SU-DHL-6 (cell line): ENCODE data around the gene SUN1.

ENCODE experiments used
- H2AFZ ChIP-seq: fragments of 200-600 bp; sonication (generic); 2 replicates; pipeline ENCODE4 v1.6.1; 2014; ENCODE audit warnings: low read depth, mild to moderate bottlenecking, moderate library complexity, mixed read lengths, antibody characterized with exemption, low read length; ENCODE audit not compliant: severe bottlenecking
- H3F3A ChIP-seq: fragments of 200-600 bp; shearing (Covaris generic); 2 replicates; pipeline ENCODE4 v1.6.0; 2016; ENCODE audit warnings: antibody characterized with exemption, mild to moderate bottlenecking; ENCODE audit not compliant: insufficient read depth
- H3K27ac ChIP-seq: fragments of 200-600 bp; sonication (generic); 2 replicates; pipeline ENCODE4 v1.5.1; 2016; ENCODE audit warnings: low read depth, mild to moderate bottlenecking, low read length, moderate library complexity, mixed read lengths
- H3K27me3 ChIP-seq: fragments of 200-600 bp; sonication (generic), shearing (Covaris generic); 2 replicates; pipeline ENCODE4 v1.6.0; 2014; ENCODE audit warnings: mild to moderate bottlenecking, low read length
- H3K36me3 ChIP-seq: fragments of 200-600 bp; sonication (generic); 2 replicates; pipeline ENCODE4 v1.6.1; 2014; ENCODE audit warnings: mild to moderate bottlenecking, low read length, mixed read lengths
- H3K4me2 ChIP-seq: fragments of 300-600, 200-600 bp; shearing (Covaris generic), sonication (generic); 2 replicates; pipeline ENCODE4 v1.6.0; 2014; ENCODE audit warnings: low read length, low read depth, mild to moderate bottlenecking; ENCODE audit not compliant: poor library complexity, severe bottlenecking
- H3K4me3 ChIP-seq: fragments of 200-600 bp; sonication (generic); 2 replicates; pipeline ENCODE4 v1.5.1; 2014; ENCODE audit warnings: antibody characterized with exemption, low read length, mild to moderate bottlenecking, mixed read lengths; ENCODE audit not compliant: insufficient read depth, poor library complexity, severe bottlenecking
- H3K79me2 ChIP-seq: fragments of 200-600 bp; sonication (generic); 2 replicates; pipeline ENCODE4 v1.6.1; 2014; ENCODE audit warnings: mild to moderate bottlenecking, low read length, moderate library complexity; ENCODE audit not compliant: insufficient read depth
- H3K9ac ChIP-seq: fragments of 200-600 bp; sonication (generic); 2 replicates; pipeline ENCODE4 v1.7.0; 2014; ENCODE audit warnings: mild to moderate bottlenecking, low read length
- H3K9me2 ChIP-seq: fragments of 200-600 bp; sonication (generic); replicated peaks from 2 replicates; pipeline ENCODE4 v1.6.1; 2014; ENCODE audit warnings: low read length; ENCODE audit not compliant: insufficient read depth
- H3K9me3 ChIP-seq: fragments of 200-600 bp; sonication (generic); 2 replicates; pipeline ENCODE4 v1.6.1; 2014; ENCODE audit warnings: low read length, mixed read lengths; ENCODE audit not compliant: insufficient read depth
- H4K20me1 ChIP-seq: fragments of 200-600 bp; sonication (generic); 2 replicates; pipeline ENCODE4 v1.6.1; 2014; ENCODE audit warnings: low read depth, mild to moderate bottlenecking, antibody characterized with exemption, low read length, moderate library complexity, mixed read lengths
- EZH2phosphoT487 ChIP-seq: fragments of 200-600 bp; sonication (generic), shearing (Covaris generic); conservative IDR thresholded peaks from 2 replicates; pipeline ENCODE4 v1.6.1; 2018; ENCODE audit warnings: mild to moderate bottlenecking, antibody characterized with exemption, low read length, moderate library complexity, mixed read lengths
- TF ChIP-seq, protein P1 (sequence below): fragments of 200-600 bp; sonication (generic); IDR thresholded peaks from one replicate; pipeline ENCODE4 v1.5.1; 2017; ENCODE audit warnings: antibody characterized with exemption, mild to moderate bottlenecking, low read length, moderate library complexity; ENCODE audit not compliant: insufficient read depth, poor library complexity, severe bottlenecking

The SUN1 gene

DNA sequence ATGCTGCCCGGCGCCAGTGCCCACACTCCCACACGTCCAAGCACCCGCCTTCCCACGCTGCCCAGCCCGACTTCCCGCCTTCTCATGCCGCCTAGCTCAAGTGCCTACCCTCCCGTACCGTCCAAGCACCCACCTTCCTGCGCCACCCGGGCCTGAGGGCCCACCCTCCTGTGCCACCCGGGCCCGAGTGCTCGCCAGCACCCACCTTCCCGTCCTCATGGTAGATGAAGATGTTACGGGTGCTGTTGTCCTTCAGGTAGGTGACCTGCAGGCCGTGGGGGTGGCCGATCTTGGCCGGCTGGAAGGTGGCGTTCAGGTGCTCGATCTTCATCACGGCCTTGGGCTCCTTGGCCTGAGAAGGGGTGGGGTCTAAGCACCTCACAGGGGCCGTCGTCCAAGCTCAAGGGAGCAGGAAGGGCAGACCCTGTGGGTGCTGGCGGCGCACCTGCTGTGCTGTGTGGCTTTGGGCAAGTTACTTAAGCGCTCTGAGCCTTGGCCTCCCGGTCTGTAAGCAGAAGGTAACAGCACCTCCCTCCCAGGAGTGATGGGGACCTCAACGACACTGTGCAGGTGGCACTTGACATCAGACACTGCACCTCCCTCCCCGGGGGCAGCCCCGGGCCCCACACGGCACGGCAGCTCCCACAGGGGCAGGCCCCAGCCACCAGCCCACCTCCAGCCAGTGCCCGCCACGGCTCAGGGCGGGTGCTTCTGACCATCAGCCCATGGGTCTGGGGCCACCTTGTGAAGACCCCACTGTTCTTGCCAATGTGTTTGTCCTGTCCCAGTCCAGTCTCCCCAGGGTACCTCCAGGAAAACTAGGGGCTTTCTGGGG lies 71.9 kb downstream of the SUN1 start:
- Histone ChIP-seq H3K27me3 (no peaks in the 10 kb centered on the region), H2AFZ (no peak overlapping the region), H3K27ac (no peak overlapping the region), H3K4me3 (no peak overlapping the region), H4K20me1 (no peaks in the 10 kb centered on the region), H3K36me3 (no peaks in the 10 kb centered on the region), H3K79me2 (no peaks in the 10 kb centered on the region), H3K4me2 (no peak overlapping the region), H3K9me2 (no peaks in the 10 kb centered on the region), H3K9ac (no peak overlapping the region), H3K9me3 (no peaks in the 10 kb centered on the region), H3F3A (no peaks in the 10 kb centered on the region)
- TF ChIP-seq, protein P1, sequence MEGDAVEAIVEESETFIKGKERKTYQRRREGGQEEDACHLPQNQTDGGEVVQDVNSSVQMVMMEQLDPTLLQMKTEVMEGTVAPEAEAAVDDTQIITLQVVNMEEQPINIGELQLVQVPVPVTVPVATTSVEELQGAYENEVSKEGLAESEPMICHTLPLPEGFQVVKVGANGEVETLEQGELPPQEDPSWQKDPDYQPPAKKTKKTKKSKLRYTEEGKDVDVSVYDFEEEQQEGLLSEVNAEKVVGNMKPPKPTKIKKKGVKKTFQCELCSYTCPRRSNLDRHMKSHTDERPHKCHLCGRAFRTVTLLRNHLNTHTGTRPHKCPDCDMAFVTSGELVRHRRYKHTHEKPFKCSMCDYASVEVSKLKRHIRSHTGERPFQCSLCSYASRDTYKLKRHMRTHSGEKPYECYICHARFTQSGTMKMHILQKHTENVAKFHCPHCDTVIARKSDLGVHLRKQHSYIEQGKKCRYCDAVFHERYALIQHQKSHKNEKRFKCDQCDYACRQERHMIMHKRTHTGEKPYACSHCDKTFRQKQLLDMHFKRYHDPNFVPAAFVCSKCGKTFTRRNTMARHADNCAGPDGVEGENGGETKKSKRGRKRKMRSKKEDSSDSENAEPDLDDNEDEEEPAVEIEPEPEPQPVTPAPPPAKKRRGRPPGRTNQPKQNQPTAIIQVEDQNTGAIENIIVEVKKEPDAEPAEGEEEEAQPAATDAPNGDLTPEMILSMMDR, result no peak
- no peak for TF ChIP-seq EZH2phosphoT487

DNA sequence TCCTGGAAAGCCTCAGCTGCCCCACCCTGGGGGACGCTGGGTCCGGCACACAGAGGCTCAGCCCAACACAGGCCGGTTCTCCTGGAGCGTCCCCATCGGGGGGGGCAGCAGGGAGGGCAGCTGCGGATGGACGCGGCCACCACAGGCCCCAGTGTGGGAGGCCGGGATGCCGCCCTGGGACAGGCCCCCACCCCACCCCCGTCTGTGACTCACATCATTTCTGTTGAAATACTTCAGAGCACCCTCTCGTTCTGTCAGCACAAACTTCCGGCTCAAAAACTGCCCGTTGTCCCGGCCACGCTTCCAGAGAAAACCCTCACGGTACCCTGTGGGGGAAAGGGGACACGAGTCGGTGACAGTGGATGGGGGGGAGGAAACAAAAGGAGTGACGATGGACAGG lies 72.6 kb downstream of the SUN1 start:
- no peak overlapping the region for H3K4me2 ChIP-seq
- H3K27ac ChIP-seq, result no peak overlapping the region
- no peak overlapping the region for H3K4me3 ChIP-seq
- no peaks in the 10 kb centered on the region for H3K79me2 ChIP-seq
- no peaks in the 10 kb centered on the region for H3K9me3 ChIP-seq
- no peak for TF ChIP-seq EZH2phosphoT487
- TF ChIP-seq, protein P1, result no peak
- H3K9ac ChIP-seq, result no peak overlapping the region
- no peak overlapping the region for H2AFZ ChIP-seq
- H3K27me3 ChIP-seq, result no peaks in the 10 kb centered on the region
- H4K20me1 ChIP-seq, result no peaks in the 10 kb centered on the region
- no peaks in the 10 kb centered on the region for H3K9me2 ChIP-seq
- H3F3A ChIP-seq, result no peaks in the 10 kb centered on the region
- no peaks in the 10 kb centered on the region for H3K36me3 ChIP-seq

DNA sequence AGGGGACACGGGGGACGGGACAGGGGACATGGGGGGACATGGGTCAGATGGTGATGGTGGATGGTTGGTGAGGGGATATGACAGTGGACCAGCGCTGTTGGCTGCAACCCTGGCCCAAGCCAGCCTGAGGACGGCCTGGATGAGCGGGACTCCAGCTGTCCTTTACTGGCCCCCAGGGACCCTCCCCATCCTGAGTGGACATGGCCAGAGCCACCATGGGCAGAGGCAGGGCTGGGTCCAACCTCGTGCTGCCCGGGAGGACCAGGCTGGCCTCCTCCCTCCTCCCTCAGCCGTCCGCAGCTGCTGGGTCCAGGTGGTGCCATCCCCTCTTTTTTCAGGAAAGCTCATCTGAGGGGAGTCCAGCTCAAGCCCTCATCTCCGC lies 74.5 kb downstream of the SUN1 start:
- Histone ChIP-seq H3F3A (no peaks in the 10 kb centered on the region), H3K4me2 (no peak overlapping the region), H3K4me3 (no peak overlapping the region), H3K9me2 (no peaks in the 10 kb centered on the region), H3K79me2 (no peaks in the 10 kb centered on the region), H3K27me3 (no peaks in the 10 kb centered on the region), H3K9me3 (no peaks in the 10 kb centered on the region), H3K36me3 (no peaks in the 10 kb centered on the region), H2AFZ (no peak overlapping the region), H3K9ac (no peak overlapping the region), H4K20me1 (no peaks in the 10 kb centered on the region), H3K27ac (no peak overlapping the region)
- TF ChIP-seq EZH2phosphoT487, result no peak
- TF ChIP-seq, protein P1, result no peak
